Pancreas (tissue), 10 donors: ENCODE results near the gene CDH2. TPM values are rescaled to one million over a fixed set of nuclear protein-coding genes. Genes with fewer than 3 reads are reported as not detected.

Source experiments
- ATAC-seq, 4 donors: fragments of 200-7000 bp; cut with Tn5 transposase; one replicate each; pipeline versions ENCODE4 v1.8.0 to v1.9.1; 2020; ENCODE audit warnings: mild to moderate bottlenecking in 4 of 4, moderate library complexity in 4 of 4
- DNase-seq, 6 donors: peaks; one replicate each; pipeline ENCODE4 v3.0.0-alpha.2; 2020
- FAIRE-seq: peaks from 2 replicates; lab custom pipeline; 2012; peaks lifted over from hg19 to GRCh38; lab: Jason Lieb, UNC
- H3K27ac ChIP-seq, 4 donors: fragments of 200-600 bp; sonication (generic); 1 replicate in 3 of 4; 2 replicates in 1 of 4; pipeline versions ENCODE4 v1.5.0 to v1.8.0; 2020
- H3K27me3 ChIP-seq, 4 donors: fragments of 200-600 bp; one replicate each; pipeline ENCODE4 v1.8.0; 2021
- H3K36me3 ChIP-seq, 3 donors: fragments of 200-600 bp; sonication (generic) in 1 of 3; one replicate each; pipeline versions ENCODE4 v1.5.0 to v1.8.0; 2020 to 2021
- H3K4me1 ChIP-seq, 3 donors: fragments of 200-600 bp; one replicate each; pipeline ENCODE4 v1.8.0; 2021
- H3K4me3 ChIP-seq, 4 donors: fragments of 200-600 bp; sonication (generic) in 2 of 4; one replicate each; pipeline versions ENCODE4 v1.5.0 to v1.8.0; 2020 to 2021
- H3K9me3 ChIP-seq, 4 donors: fragments of 200-600 bp; one replicate each; pipeline ENCODE4 v1.8.0; 2021
- CTCF ChIP-seq, 4 donors: fragments of 200-600 bp; sonication (generic) in 3 of 4; IDR thresholded peaks; one replicate each; pipeline versions ENCODE4 v1.5.0 to v1.8.0; 2021; ENCODE audit warnings: antibody characterized with exemption in 4 of 4
- WGBS, 2 donors: extraction: QIAGEN DNeasy Blood & Tissue Kit; methylation state at CpG; one replicate each; pipeline ENCODE4 v1.1.7; 2013; 5-methylcytosine and 5-hydroxymethylcytosine counted together
- intact Hi-C, 3 donors: fragments of 100-400 bp; cut with DNase I; formaldehyde crosslinking; loops; one replicate each; pipeline versions ENCODE4 v1.11.1 to v1.14.2; 2022
- polyA plus RNA-seq, 2 donors: library from polyadenylated mRNA; stranded (reverse); fragments of 200-250 nt; gene quantifications; one replicate each; pipeline ENCODE4 v1.2.3, GENCODE V29; 2013
- total RNA-seq, 6 donors: library from RNA; stranded (reverse); fragmentation: NEBNext Ultra II Directional in 4 of 6; extraction: Animal tissue kit (Norgen Biotek cat#: 25700) in 4 of 6; gene quantifications; one replicate each; pipeline versions ENCODE4 v1.2.1 to v1.2.4, GENCODE V29; 2021 to 2023
- donor health status: healthy with polysubstance abuse.
- donor health status: DM: no; HTN: no; CAD: no; lungs with moderate emphysema.
- donor health status: DM: no; HTN: no; CAD: no.
- donor health status: control.
- donor health status: control.
- donor health status: Bipolar disorder and iron deficiency.
- donor health status: DM: yes; HTN: yes; CAD: no.
- donor health status: DM: no; HTN: no; CAD: no.
- donor health status: DM: no; HTN: no; CAD: no.
- donor health status: DM: yes; HTN: yes; CAD: no.

CDH2 gene
- total and polyA plus RNA-seq, 8 donors, result 0.15 to 2.9 (median 0.93) TPM

DNA sequence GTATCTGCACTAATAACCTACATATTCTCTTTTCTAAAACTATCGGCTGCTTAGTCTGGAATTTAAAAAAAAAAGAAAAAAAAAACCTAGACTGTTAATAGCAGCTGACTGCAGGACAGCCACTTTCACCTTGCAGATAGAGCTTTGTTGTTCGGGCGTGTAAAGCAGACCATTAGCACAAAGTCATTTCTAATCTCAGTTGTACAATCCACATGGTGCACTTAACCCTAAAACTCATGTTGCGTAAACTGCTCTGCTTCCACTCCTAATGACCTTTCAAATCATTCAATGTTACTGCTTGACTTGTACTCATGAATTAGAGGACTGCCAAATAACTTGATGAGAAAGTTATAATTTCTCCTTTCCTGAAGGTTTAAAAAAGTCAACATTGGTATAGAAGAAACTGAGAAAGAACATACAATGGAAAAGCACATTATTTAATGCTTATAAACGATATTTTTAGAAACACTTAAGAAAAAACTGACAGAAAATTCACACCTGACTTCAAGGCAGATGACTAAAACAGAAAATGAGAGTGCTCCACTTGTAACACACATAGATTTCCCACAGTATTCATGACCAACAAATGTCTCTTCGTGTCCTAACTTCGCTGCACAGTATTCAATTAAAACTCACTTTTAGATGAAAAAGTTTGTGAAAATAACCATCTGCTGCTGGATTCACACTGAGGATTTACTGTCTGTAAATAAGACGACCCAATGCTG lies 2.6 kb downstream of the CDH2 start:
- no peaks in the 10 kb centered on the region for H3K4me1 ChIP-seq
- no peaks in the 10 kb centered on the region for H3K9me3 ChIP-seq
- ATAC-seq (no peak), FAIRE-seq (no peak), DNase-seq (no peak)
- no peaks in the 10 kb centered on the region for H3K36me3 ChIP-seq
- H3K27me3 ChIP-seq, result peaks cover 0 to 45% (median 16%) of the 10 kb centered on the region in 4 donors
- WGBS, 2 donors, result 46 to 50% methylated on average over 8 of the region's 8 CpGs
- intact Hi-C loops, result no loop called here
- no peak overlapping the region for H3K27ac ChIP-seq
- H3K4me3 ChIP-seq, result no peak overlapping the region
- TF ChIP-seq CTCF (IDR thresholded peaks at IDR 0.05), result no peak

DNA sequence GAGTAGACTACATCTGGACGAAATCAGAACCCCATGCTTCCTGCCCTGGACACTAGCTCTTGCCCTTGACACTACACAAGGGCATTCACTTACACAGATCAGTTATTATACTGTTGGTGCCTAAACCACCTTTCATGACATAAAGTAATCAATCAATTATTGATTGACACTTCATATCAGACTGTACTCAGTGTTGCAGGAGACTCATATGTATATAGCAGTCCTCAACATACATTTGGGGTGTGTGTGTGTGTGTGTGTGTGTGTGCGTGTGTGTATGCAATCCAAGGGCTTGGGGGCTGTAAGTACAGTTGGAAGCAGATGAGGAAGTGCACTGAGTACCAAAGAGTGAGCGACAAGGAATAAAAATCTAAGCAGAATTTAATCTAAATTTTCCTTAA lies 5.1 kb downstream of the CDH2 start:
- WGBS, 2 donors, result 74 to 75% methylated on average over 3 of the region's 3 CpGs
- Histone ChIP-seq H3K4me1 (no peaks in the 10 kb centered on the region), H3K27ac (no peak overlapping the region), H3K36me3 (no peaks in the 10 kb centered on the region), H3K9me3 (no peaks in the 10 kb centered on the region), H3K4me3 (no peak overlapping the region), H3K27me3 (peaks cover 0 to 30% (median 16%) of the 10 kb centered on the region in 4 donors)
- ATAC-seq (no peak), FAIRE-seq (no peak), DNase-seq (no peak)
- intact Hi-C loops, result no loop called here
- no peak for TF ChIP-seq CTCF (IDR thresholded peaks at IDR 0.05)

DNA sequence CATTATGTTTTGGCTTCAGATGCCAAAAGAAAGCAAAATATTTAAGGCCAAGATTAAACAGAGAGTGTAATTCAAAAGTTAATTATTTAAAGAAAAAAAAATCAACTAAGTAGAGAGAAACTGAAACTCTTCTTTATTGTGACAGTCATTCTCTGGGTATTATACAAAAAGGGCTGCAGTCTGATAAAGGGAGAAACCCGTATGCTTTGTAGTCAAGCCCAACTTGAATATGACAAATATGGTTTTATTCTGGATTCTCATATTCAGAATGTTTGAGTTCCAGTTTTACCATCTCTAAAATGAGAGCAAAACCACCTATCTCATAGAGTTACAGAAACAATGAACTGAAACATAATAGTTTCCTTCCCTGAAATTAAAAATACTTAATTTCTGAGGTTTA lies 8.2 kb downstream of the CDH2 start:
- Histone ChIP-seq H3K36me3 (no peaks in the 10 kb centered on the region), H3K27ac (no peak overlapping the region), H3K4me1 (no peaks in the 10 kb centered on the region), H3K27me3 (peaks cover 0 to 9% (median 4%) of the 10 kb centered on the region in 4 donors), H3K4me3 (no peak overlapping the region), H3K9me3 (no peaks in the 10 kb centered on the region)
- no peak for DNase-seq
- no peak for FAIRE-seq
- no peak for TF ChIP-seq CTCF (IDR thresholded peaks at IDR 0.05)
- no peak for ATAC-seq
- WGBS, 2 donors, result 70 to 73% methylated on average over 1 of the region's 1 CpG
- intact Hi-C loops, result no loop called here

- no peak for ATAC-seq
- H3K27ac ChIP-seq, result no peak overlapping the region
Observed at GRCh38 chr18:28167835-28168349, 9.0 kb downstream of the CDH2 start.

More at GRCh38 chr18:28167835-28168349, 9.0 kb downstream of the CDH2 start:
- Histone ChIP-seq H3K4me1 (no peaks in the 10 kb centered on the region), H3K27me3 (peaks cover 0 to 6% (median 2%) of the 10 kb centered on the region in 4 donors), H3K9me3 (no peaks in the 10 kb centered on the region), H3K4me3 (no peak overlapping the region), H3K36me3 (no peaks in the 10 kb centered on the region)
- FAIRE-seq (no peak), DNase-seq (no peak)
- WGBS, 2 donors, result 65 to 67% methylated on average over 8 of the region's 8 CpGs
- intact Hi-C loops, result no loop called here
- TF ChIP-seq CTCF (IDR thresholded peaks at IDR 0.05), result no peak
